Heart left ventricle (tissue), 13 donors: ENCODE results near the gene SUGP1.

Source experiments
- CTCF ChIP-seq, 12 donors: fragments of 200-600 bp; sonication (generic) in 4 of 12; IDR thresholded peaks; one replicate each; pipeline versions ENCODE4 v1.5.0 to v1.8.0; 2018 to 2022; ENCODE audit warnings: antibody characterized with exemption in 12 of 12, mild to moderate bottlenecking in 5 of 12
- POLR2A ChIP-seq, 2 donors: fragments of 450-650 bp; IDR thresholded peaks; one replicate each; pipeline ENCODE4 v1.6.1; 2017; ENCODE audit warnings: antibody characterized with exemption in 2 of 2, mild to moderate bottlenecking in 2 of 2, moderate library complexity in 2 of 2
- donor health status: ischemic (EF 13 %, LVEDD 7.1; RV severe dilation, severe dysfunction).
- donor health status: DM: no; HTN: yes; CAD: no.
- donor health status: DM: no; HTN: no; CAD: no.
- donor health status: ischemic (EF 25% LVEDD 6.9; RV normal size, moderate dysfunction).
- donor health status: ischemic (EF 25% LVEDD 5.7; RV mildly dilated, moderate dysfunction).
- donor health status: ischemic (EF 35%, LVEDD 5.7; RV mildly dilated, moderate dysfunction).
- donor health status: nonischemic (EF 11% LVEDD 7.7; RV severe dilation, severe dysfunction).
- donor health status: DM: yes; HTN: yes; CAD: no.
- donor health status: PGD.
- donor health status: ischemic (EF 29% LVEDD 5.4; RV normal size, mild dysfunction).
- donor health status: nonischemic (EF 23%, LVEDD 6.1; RV moderate dilation, normal function).

GRCh38 chr19:19263886-19264487, 56.3 kb downstream of the SUGP1 start:
- TF ChIP-seq CTCF (IDR thresholded peaks at IDR 0.05) (no peak), POLR2A (IDR thresholded peaks at IDR 0.05) (no peak)
